GM19455 (cell line): ENCODE measurements around the gene PLCB1.

ENCODE experiments used
- ATAC-seq: cut with Tn5 transposase; IDR thresholded peaks from one replicate; pipeline ENCODE4 v1.9.1; 2021; ENCODE audit not compliant: unreplicated experiment

PLCB1 gene

GRCh38 chr20:8909596-8909995 lies 777.5 kb downstream of the PLCB1 start:
- ATAC-seq = no peak

DNA sequence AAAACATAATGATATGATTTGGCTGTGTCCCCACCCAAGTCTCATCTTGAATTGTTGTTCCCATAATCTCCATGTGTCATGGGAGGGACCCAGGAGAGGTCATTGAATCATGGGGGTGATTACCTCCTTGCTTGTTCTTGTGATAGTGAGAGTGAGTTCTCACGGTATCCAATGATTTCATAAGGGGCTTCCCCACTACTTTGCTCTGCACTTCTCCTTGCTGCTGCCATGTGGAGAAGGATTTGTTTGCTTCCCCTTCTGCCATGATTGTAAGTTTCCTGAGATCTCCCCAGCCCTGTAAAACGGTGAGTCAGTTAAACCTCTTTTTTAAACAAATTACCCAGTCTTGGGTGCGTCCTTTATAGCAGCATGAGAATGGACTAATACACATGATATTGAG lies 780.0 kb downstream of the PLCB1 start:
- ATAC-seq = no peak

GRCh38 chr20:8912731-8913130 lies 780.7 kb downstream of the PLCB1 start:
- no peak for ATAC-seq

DNA sequence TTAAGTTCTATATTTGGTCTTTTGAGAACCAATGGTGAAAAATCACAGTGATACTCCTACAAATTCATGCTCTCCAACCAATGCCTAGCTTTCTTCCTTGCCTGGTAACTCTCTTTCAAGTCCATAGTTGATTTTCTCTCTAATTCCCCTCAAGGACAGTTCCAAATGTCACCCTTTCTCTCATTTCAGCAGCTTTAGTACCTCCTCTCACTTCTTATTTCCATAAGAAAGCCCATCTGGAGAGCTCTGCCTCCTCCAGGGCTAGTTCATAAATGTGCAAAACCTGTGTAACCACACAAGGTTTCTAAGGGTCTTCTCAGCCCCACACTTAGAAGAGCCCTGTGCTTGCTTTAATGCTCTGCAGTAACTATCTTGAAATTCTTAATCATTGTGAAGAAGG lies 781.4 kb downstream of the PLCB1 start:
- ATAC-seq = no peak

DNA sequence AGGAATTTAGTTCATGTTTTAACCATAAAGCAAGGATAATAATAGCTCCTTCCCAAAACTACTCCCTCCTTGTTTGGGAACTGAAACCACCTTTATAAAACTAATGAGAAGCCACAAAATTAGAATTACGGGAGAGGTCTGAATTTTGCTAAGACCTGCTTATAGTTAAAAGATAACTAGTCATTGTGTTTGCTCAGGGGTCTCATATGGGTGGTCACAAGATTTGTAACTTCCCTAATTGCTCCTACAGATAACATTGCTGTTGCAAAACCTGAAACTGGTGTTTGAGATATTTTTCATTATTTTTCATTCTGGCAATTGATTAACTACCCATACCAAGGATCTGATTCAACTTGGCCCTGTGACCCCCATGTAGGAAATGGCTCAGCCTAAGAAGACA lies 782.4 kb downstream of the PLCB1 start:
- no peak for ATAC-seq

DNA sequence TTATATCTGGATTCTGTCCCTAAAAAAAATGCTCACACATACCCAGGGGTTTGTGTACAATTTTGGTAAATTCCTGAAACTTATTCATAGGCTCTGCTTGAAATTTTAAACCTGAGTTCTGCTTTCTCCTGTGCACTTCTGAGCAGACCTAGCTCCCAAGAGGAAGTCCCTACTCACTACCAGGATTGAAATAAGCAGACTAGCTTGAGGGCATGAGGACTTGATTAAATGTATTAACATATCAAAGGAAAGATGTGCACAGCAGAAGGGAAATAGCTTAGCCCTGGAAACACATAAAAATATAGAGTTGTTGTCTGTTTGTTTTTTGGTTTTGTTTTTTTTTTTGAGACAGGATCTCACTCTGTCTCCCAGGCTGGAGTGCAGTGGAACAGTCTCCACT lies 785.0 kb downstream of the PLCB1 start:
- no peak for ATAC-seq

DNA sequence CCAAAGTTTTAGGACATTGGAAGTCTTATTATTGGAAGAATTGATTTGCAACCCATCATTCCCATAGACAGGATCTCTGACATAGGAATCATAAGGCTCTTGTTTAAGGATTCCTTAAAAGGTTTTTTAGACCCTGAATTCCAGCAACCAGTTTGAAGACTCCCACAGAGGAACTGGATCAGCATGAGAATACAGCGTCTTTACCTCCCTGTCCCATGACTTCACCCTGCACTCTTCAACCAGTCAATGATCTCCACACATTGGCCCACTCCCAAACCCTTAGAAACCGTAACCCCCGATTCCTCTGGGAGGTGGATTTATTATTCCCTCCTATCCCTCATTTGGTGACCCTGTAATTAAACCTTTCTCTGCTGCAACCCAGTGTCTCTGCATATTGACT lies 786.1 kb downstream of the PLCB1 start:
- ATAC-seq = no peak

DNA sequence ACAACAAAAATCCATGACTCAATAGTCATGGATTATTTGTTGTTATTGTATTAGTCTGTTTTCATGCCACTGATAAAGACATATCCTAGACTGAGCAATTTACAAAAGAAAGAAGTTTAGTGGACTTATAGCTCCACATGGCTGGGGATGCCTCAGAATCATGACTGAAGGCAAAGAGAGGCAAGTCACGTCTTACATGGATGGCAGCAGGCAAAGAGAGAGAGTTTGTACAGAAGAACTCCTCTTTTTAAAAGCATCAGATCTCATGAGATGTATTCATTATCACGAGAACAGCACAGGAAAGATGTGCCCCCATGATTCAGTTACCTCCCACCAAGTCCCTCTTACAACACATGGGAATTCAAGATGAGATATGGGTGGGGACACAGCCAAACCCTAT lies 792.5 kb downstream of the PLCB1 start:
- ATAC-seq = no peak

- no peak for ATAC-seq
Measured at GRCh38 chr20:8930726-8931125, 798.7 kb downstream of the PLCB1 start.

DNA sequence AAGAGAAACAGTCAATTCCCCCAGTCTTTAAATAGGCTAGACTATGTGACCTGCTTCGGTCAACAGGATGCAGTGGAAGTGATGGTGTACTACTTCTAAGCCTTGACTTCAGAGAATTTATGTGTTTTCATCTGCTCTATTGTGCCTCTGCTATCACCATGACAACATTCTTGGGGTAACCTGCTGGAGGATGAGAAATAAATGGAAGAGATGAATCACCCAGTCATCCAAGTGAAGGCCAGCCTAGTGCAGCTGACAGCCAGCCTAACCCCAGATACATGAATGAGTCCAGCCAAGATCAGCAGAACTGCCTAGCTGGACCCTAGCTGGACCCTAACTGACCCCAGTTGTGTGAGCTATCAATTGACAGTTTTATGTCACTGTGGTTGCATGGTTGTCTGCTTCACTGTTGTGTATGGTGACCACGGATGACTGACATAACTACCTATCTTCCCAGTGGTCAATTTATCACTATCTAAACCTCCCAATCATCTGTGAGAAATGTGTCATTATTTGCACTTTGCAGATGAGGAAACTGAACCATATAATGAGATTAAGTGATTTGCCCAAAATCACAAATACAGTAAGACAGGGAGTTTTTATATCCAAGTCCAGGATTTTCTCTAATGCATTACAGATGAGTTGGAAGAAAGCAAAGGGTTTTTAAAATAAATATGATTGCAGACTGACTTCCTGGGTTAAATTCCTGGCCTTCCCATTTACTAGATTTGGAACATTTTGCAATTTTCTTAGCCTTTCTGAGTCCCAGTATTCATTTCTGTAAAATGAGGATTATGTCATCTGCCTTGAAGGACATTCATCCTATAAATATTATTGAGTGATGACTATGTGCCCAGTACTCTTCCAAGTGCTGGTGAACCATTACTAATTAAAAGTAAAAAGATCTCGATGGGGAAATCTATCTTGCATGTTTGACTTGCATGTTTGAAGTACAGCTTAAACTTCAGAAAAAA lies 800.4 kb downstream of the PLCB1 start:
- ATAC-seq = no peak

GRCh38 chr20:8933381-8933807 lies 801.3 kb downstream of the PLCB1 start:
- ATAC-seq = no peak

GRCh38 chr20:8934362-8934761 lies 802.3 kb downstream of the PLCB1 start:
- ATAC-seq = no peak
